HG03103 (cell line): ENCODE measurements around the gene OCA2.

ENCODE experiments used
- ATAC-seq: cut with Tn5 transposase; IDR thresholded peaks from one replicate; pipeline ENCODE4 v1.9.1; 2021; ENCODE audit warnings: low read depth; ENCODE audit not compliant: unreplicated experiment

Gene OCA2

GRCh38 chr15:28082891-28083684, 16.0 kb downstream of the OCA2 start:
- ATAC-seq: no peak

GRCh38 chr15:28081594-28081993, 17.5 kb downstream of the OCA2 start:
- no peak for ATAC-seq

- ATAC-seq: no peak
Measured at GRCh38 chr15:28080386-28080785, 18.7 kb downstream of the OCA2 start.

DNA sequence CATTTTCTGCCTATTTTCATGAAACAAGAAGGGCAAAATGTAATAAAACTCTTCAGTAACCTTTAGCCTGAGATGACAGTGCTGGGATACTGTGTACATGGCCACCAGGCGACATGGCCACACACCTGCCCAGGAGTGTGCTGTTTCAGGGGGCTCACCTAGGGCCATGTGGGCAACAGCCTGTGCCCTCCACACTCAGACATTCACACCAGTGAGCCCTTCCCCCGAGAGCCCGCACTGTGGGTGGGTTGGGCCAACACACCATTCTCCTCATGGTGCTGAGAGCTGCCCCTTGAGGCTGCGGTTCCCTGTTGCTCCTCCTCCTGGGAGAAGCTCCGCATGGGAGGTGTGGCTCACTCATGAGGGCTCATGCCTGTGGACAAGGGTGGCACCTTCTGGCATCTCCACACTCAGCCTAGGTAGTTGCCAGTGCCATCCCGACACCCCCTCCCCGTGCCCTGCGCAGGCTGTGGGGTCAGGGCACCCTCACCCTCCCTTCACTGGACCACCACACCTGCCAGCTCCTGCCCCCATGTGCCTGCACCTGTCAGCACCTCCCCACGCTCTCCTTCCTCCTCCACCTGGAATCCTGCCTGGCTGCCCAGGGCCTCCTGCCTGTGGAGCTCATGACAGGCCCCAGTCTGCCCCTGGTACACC, 19.7 kb downstream of the OCA2 start:
- ATAC-seq: no peak

DNA sequence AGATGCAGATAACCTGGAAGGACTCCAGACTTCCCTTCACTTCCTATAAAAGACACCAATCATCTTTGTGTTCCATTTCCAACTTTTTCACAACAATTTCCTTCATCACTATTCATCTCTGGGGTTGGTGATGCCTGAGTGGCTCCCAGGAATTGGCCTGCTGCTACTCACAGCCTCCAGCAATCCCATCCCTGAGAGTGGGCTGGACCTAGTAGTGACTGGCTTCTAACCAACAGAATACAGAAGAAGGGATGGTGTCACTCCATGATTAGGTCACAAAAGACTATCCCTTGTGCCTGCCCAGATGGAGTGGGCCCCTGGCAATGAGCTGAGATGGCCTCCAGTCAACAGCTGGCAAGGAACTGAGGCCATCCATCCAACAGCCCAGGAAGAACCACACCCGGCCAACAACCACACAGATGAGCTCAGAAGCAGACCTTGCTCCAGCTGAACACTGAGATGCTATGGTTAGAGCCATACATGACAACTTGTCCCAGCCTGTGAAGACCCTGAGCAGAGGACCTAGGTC, 20.9 kb downstream of the OCA2 start:
- no peak for ATAC-seq

GRCh38 chr15:28075573-28075972, 23.5 kb downstream of the OCA2 start:
- no peak for ATAC-seq

GRCh38 chr15:28068930-28069329, 30.2 kb downstream of the OCA2 start:
- ATAC-seq: no peak

- ATAC-seq: no peak
Measured at GRCh38 chr15:28066231-28066630, 32.9 kb downstream of the OCA2 start.

DNA sequence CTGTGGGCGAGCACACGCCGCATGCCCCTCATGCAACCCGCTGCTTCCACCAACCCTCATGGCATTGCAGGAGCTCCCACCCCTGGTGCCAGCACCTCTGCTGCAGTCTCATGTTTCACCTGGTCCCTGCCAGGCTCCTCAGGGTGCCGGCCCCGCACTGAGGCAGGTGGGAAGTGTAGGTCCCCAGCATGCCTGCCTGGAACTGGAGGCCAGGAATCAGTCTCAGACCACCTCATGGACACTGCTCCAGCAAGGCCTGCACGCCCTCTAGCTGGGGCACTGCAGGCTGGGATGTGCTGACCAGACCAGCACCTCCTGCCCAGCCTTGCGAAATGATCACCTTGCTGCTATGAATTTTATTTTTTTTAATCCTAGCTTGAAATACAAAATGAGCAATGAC, 39.1 kb downstream of the OCA2 start:
- no peak for ATAC-seq

- no peak for ATAC-seq
Measured at GRCh38 chr15:28058082-28058481, 41.0 kb downstream of the OCA2 start.

DNA sequence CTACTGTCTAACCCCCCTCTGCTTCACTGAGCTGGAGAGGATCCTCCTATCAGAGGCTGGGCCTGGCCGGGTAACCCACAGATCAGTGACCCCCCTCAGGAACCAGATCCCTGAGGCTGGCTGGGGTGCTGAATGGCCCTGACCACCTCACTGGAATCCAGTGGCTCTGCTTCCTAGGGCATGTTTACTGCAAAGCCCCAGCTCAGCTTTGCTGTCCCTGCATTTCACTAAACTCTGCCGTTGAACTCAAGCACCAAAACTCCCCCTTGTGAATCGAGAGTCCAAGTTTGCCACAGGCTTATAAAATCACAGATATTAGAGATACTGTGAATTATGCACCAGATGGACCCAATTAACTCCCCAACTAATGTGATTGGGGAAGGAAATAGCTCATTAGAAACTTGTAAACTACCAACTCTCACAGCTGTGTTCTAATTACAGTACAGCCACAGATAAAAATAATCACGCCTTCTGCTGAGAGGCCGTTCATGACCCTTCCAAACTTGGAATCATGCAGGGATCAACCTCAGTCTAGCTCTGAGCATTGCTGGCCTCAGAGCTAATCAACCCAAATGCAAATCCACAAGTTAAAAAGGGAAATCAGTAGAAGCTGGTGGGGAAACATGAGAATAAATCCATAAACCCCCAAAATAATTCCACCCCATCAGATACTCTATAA, 47.0 kb downstream of the OCA2 start:
- ATAC-seq: no peak

DNA sequence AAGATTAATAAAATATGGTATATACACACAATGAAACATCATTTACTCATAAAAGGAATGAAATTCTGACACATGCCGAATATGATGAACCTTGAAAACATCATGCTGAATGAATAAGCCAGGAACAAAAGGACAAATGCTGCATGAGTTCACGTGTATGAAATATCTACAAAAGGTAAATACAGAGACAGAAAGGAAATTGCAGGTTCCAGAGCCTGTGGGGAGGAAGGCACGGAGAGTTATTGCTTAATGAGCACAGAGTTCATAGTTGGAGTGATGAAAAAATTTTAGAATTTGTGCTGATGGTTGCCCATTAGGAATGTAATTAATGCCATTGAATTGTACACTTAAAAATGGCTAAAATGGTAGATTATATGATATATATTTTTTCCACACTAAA, 49.5 kb downstream of the OCA2 start:
- ATAC-seq: no peak

GRCh38 chr15:28047277-28047676, 51.8 kb downstream of the OCA2 start:
- no peak for ATAC-seq

GRCh38 chr15:28044121-28044672, 54.9 kb downstream of the OCA2 start:
- no peak for ATAC-seq

DNA sequence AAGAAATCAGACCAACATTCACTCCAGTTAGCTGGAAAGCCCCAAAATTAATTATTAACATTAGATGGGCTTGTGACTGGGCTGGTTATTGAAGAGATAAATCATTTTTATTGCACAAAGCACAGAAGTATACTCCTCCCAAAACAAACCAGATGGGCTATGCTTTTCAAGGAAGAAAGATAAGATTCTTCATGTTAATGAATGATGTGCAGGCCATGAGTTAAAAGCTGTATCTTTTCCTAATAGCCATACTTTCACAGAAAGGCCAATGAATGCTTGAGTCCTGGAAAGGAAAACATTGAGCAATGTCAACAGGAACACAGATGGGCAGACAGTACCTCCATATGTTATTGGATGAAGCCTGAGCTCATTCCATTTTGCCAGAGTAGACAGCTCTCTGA, 55.4 kb downstream of the OCA2 start:
- no peak for ATAC-seq

DNA sequence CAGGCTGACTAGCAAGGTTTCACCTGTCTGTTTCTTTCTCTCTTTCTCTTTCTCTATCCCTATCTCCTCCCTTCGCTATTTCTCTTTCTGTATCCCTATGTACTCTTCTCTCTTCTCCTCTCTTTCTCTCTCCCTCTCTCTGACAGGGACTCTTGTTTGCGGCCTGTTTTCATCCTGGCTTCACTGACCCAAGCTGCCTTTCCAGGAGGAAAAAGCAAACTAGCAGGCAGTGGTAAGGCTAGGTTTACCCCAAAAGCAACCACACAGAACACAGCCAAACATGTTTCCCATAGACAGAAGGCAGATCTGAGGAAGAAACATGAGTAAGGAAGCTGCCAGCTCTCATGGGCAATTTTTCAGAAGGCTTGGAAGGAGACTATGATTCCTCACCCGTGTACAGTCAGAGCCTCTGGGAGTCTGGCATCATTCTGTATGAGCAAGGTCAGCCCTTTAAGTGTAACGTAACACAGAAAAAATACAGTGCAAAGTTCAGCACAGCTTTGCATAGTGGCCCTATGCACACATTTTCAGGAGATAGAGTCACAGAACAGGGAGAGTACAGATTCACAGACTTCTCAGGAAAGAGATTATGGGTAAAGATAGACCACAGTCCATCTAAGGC, 61.0 kb downstream of the OCA2 start:
- ATAC-seq: no peak

DNA sequence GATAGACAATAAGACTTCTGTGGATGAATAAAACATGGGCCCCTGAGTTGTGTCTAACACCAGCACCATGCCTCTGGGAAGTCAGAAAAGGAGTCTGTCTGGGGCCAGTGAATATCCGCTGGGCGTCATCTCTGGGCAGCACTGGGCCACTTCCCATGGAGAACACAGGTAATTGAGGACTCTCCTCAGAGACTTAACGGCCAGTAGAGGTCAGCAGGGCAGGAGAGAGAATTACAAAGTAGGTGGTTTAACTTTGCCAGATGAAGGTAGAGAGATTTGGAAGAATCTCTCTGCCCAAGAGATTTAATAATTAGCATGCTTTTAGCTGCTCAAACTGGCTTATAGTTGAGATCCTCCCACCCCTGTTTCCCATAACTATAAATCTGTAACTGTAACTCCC, 65.7 kb downstream of the OCA2 start:
- ATAC-seq: no peak

- no peak for ATAC-seq
Measured at GRCh38 chr15:28030801-28031200, 68.3 kb downstream of the OCA2 start.

- no peak for ATAC-seq
Measured at GRCh38 chr15:28027714-28028076, 71.4 kb downstream of the OCA2 start.

DNA sequence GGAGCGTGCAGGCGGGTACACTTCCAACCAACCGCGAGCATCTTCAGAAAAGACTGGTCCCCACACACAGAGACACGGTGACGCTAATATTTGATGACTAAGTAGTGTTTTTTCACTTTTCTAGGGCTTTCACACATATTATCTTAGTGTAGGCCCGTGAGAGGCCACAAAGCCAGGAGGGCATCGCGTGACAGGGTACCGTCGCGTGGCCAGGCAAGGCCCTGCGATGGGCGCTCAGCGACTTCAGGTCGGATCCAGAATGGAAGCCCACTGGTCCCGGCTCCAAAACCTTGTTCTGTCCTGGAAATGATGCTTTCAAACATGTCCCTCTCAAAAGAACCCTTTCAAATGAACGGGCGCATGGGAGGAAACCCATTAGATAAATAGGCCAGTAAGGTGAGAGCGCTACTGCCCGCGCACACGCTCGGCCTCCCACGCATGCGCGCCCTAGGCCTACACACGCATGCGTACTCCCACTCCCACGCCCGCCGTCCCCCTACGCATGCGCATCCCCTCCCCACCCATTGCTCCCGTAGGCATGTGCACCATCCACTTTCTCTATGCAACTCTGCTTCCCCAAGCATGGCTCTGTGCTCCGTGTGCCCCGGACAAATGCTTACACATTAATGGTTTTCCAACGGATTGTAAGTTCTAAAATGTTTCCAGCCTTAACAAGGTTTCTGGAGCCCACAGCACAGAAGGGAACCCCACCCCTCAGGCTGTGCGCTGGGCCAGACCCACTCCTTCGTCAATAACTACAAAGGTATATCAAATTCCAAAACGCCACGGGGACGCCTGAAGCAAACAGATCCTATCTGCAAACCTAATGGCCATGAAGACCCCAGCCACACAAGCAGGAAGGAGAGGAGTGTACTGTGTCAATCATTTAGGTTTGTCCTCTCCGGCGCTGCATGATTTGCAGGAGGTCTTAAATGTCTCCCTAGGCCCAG, 72.1 kb downstream of the OCA2 start:
- ATAC-seq: no peak
